Duodenal mucosa (tissue), 2 donors: ENCODE data around the gene EIF4G3.
"Not testable (repeated sequence)": the region's sequence is repeated elsewhere in the genome, so short reads cannot be mapped to it uniquely, and the experiment has no call there.

ENCODE experiments used
- H3K27ac ChIP-seq: one replicate; pipeline ENCODE4 v1.7.0; 2013; ENCODE audit warnings: low read depth, low read length
- H3K27me3 ChIP-seq, 2 donors: one replicate each; pipeline ENCODE4 v1.7.0; 2013; ENCODE audit warnings: low read length in 2 of 2, control low read depth in 1 of 2; ENCODE audit not compliant: insufficient read depth in 2 of 2, control insufficient read depth in 1 of 2
- H3K36me3 ChIP-seq, 2 donors: one replicate each; pipeline ENCODE4 v1.7.0; 2013; ENCODE audit warnings: low read length in 2 of 2, control low read depth in 1 of 2; ENCODE audit not compliant: insufficient read depth in 2 of 2, control insufficient read depth in 1 of 2
- H3K4me1 ChIP-seq, 2 donors: one replicate each; pipeline ENCODE4 v1.7.0; 2013; ENCODE audit warnings: low read length in 2 of 2, control low read depth in 1 of 2; ENCODE audit not compliant: insufficient read depth in 2 of 2, control insufficient read depth in 1 of 2
- H3K4me3 ChIP-seq, 2 donors: one replicate each; pipeline ENCODE4 v1.7.0; 2013; ENCODE audit warnings: low read length in 2 of 2, low read depth in 1 of 2
- H3K9ac ChIP-seq, 2 donors: one replicate each; pipeline ENCODE4 v1.7.0; 2013; ENCODE audit warnings: low read length in 2 of 2, low read depth in 1 of 2
- H3K9me3 ChIP-seq, 2 donors: one replicate each; pipeline ENCODE4 v1.7.0; 2013; ENCODE audit warnings: low read length in 2 of 2, control low read depth in 1 of 2; ENCODE audit not compliant: control insufficient read depth in 1 of 2

Gene EIF4G3

DNA sequence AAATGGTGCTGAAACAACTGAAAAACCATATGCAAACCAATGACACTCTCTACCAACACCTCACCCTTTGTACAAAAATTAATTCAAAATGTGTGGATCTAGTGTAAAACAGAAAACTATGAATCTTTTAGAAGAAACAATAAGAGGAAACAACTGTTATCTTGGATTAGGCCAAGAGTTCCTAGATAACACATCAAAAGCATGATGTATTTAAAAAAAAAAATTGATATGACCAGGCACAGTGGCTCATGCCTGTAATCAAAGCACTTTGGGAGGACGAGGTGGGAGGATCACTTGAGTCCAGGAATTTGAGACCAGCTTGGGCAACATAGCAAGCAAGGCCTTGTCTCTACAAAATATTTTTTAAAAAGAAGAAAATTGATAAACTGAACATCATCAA, 79.0 kb downstream of the EIF4G3 start:
- no peak overlapping the region for H3K9ac ChIP-seq
- no peaks in the 10 kb centered on the region for H3K27me3 ChIP-seq
- no peak overlapping the region for H3K27ac ChIP-seq
- peaks cover 5 to 8% of the 10 kb centered on the region in 2 donors for H3K36me3 ChIP-seq
- no peaks in the 10 kb centered on the region for H3K4me1 ChIP-seq
- H3K9me3 ChIP-seq = no peaks in the 10 kb centered on the region
- no peak overlapping the region for H3K4me3 ChIP-seq

DNA sequence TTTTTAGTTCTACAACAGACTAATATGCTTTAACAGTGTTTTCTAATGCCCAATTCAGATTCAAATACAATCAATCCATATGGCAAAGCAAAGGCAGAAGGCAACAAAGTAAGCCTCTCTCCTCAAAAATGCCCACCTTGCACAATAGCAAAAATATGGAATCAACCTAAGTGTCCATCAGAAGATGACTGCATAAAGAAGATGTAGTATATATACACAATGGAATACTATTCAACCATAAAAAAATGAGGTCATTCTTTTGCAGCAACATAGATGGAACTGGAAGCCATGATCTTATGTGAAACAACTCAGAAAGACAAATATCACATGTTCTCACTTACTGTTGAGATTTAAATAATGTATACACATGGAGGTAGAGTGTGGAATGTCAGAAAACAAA, 80.7 kb downstream of the EIF4G3 start:
- Histone ChIP-seq H3K4me1 (no peaks in the 10 kb centered on the region), H3K27me3 (no peaks in the 10 kb centered on the region), H3K9me3 (no peaks in the 10 kb centered on the region), H3K27ac (no peak overlapping the region), H3K9ac (no peak overlapping the region), H3K36me3 (peaks cover 5 to 8% of the 10 kb centered on the region in 2 donors), H3K4me3 (no peak overlapping the region)

DNA sequence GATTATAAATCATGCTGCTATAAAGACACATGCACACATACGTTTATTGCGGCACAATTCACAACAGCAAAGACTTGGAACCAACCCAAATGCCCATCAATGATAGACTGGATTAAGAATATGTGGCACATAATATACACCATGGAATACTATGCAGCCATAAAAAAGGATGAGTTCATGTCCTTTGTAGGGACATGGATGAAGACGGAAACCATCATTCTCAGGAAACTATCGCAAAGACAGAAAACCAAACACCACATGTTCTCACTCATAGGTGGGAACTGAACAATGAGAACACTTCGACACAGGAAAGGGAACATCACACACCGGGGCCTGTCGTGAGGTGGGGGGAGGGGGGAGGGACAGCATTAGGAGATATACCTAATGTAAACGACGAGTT, 82.4 kb downstream of the EIF4G3 start:
- H3K27me3 ChIP-seq, H3K9ac ChIP-seq, H3K9me3 ChIP-seq, H3K4me3 ChIP-seq, H3K27ac ChIP-seq, H3K4me1 ChIP-seq, H3K36me3 ChIP-seq: not testable (repeated sequence)

DNA sequence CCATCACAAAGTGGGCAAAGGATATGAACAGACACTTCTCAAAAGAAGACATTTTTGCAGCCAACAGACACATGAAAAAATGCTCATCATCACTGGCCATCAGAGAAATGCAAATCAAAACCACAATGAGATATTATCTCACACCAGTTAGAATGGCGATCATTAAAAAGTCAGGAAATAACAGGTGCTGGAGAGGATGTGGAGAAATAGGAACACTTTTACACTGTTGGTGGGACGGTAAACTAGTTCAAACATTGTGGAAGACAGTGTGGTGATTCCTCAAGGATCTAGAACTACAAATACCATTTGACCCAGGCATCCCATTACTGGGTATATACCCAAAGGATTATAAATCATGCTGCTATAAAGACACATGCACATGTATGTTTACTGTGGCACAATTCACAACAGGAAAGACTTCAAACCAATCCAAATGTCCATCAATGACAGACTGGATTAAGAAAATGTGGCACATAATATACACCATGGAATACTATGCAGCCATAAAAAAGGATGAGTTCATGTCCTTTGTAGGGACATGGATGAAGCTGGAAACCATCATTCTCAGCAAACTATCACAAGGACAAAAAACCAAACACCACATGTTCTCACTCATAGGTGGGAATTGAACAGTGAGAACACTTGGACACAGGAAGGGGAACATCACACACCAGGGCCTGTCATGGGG, 83.3 kb downstream of the EIF4G3 start:
- H3K4me1 ChIP-seq, H3K27me3 ChIP-seq, H3K27ac ChIP-seq, H3K4me3 ChIP-seq, H3K9me3 ChIP-seq, H3K36me3 ChIP-seq, H3K9ac ChIP-seq: not testable (repeated sequence)

DNA sequence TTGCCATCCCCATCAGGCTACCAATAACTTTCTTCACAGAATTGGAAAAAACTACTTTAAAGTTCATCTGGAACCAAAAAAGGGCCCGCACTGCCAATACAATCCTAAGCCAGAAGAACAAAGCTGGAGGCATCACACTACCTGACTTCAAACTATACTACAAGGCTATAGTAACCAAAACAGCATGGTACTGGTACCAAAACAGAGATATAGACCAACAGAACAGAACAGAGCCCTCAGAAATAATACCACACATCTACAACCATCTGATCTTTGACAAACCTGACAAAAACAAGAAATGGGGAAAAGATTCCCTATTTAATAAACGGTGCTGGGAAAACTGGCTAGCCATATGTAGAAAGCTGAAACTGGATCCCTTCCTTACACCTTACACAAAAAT, 84.2 kb downstream of the EIF4G3 start:
- H3K36me3 ChIP-seq, H3K4me1 ChIP-seq, H3K9ac ChIP-seq, H3K9me3 ChIP-seq, H3K4me3 ChIP-seq, H3K27me3 ChIP-seq, H3K27ac ChIP-seq: not testable (repeated sequence)

DNA sequence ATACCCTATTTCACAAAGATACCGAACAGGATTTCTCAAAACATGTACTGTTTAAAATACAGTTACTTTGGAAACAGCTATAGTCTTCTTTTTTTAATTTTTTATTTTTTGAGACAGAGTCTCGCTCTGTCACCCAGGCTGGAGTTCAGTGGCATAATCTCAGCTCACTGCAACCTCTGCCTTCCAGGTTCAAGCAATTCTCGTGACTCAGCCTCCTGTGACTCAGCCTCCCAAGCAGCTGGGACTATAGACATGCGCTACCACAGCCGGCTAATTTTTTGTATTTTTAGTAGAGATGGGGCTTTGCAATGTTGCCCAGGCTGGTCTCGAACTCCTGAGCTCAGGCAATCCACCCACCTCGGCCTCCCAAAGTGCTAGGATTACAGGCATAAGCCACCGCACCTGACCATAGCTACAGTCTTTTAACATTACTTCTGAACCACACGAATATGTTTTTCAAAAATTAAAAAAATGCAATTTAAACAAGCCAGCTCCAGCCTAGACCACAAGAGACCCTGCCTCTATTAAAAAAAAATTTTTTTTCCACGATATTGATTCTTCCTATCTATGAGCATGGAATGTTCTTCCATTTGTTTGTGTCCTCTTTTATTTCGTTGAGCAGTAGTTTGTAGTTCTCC, 85.5 kb downstream of the EIF4G3 start:
- not testable (repeated sequence) for H3K9me3 ChIP-seq, H3K36me3 ChIP-seq, H3K27ac ChIP-seq, H3K9ac ChIP-seq, H3K27me3 ChIP-seq, H3K4me3 ChIP-seq, H3K4me1 ChIP-seq

DNA sequence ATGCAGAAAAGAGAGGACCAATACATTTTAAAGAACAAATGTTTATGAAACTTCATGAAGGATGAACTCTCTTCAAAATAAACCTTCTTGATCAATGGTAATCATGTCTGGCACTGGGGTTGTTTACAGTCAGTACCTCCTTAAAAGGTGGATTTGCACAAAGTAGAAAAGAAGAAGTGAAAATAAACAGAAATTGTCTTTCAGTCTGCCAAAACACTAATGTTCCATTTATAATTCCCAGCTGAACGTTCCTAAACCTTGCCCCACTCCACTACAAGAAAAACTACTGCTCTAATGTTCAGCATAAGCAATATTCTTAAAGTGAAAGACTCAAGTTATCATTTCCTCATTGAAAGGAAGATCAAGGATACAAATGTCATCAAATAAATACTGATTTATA, 86.2 kb downstream of the EIF4G3 start:
- Histone ChIP-seq H3K27ac (no peak overlapping the region), H3K36me3 (peaks cover 0 to 10% of the 10 kb centered on the region in 2 donors), H3K9ac (no peak overlapping the region), H3K4me3 (no peak overlapping the region), H3K4me1 (peaks cover 0 to 3% of the 10 kb centered on the region in 2 donors), H3K9me3 (no peaks in the 10 kb centered on the region), H3K27me3 (no peaks in the 10 kb centered on the region)

DNA sequence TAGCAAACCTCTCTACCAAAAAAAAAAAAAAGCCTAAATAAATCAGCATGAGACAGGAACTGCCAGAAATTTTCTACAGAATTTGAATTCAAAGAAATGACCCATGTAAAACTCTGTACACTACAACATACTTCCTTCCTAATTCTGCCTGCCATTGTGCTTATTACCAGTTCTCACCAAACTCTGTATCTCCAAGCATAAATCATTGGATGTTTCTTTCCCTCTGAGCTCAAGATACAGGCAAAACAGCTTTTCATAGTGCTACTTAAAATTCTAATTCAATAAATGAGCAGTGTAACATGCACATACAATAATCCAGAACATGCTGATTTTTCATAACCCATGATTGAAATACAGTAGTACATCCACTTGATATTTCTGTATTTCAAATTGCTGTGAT, 87.0 kb downstream of the EIF4G3 start:
- Histone ChIP-seq H3K9ac (no peak overlapping the region), H3K4me1 (peaks cover 0 to 3% of the 10 kb centered on the region in 2 donors), H3K9me3 (no peaks in the 10 kb centered on the region), H3K27me3 (no peaks in the 10 kb centered on the region), H3K27ac (no peak overlapping the region), H3K4me3 (no peak overlapping the region), H3K36me3 (peaks cover 0 to 15% of the 10 kb centered on the region in 2 donors)

DNA sequence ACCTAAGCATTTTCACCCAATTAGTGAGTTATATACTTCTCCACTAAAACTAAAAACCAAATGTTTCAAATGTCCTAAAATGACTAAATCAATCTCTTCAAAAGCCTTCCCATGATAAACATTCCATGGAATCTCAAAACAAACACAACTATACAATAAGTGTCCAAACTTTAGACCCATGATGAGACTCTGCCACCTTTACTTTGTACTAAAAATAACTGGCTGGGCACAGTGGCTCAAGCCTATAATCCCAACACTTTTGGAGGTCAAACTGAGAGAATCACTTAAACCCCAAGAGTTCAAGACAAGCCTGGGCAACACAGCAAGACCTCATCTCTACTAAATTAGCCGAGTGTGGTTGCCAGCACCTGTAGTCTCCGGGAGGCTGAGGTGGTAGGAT, 87.4 kb downstream of the EIF4G3 start:
- H3K36me3 ChIP-seq = peaks cover 0 to 16% of the 10 kb centered on the region in 2 donors
- no peaks in the 10 kb centered on the region for H3K27me3 ChIP-seq
- H3K4me3 ChIP-seq = no peak overlapping the region
- peaks cover 0 to 3% of the 10 kb centered on the region in 2 donors for H3K4me1 ChIP-seq
- no peak overlapping the region for H3K9ac ChIP-seq
- H3K9me3 ChIP-seq = no peaks in the 10 kb centered on the region
- H3K27ac ChIP-seq = no peak overlapping the region

DNA sequence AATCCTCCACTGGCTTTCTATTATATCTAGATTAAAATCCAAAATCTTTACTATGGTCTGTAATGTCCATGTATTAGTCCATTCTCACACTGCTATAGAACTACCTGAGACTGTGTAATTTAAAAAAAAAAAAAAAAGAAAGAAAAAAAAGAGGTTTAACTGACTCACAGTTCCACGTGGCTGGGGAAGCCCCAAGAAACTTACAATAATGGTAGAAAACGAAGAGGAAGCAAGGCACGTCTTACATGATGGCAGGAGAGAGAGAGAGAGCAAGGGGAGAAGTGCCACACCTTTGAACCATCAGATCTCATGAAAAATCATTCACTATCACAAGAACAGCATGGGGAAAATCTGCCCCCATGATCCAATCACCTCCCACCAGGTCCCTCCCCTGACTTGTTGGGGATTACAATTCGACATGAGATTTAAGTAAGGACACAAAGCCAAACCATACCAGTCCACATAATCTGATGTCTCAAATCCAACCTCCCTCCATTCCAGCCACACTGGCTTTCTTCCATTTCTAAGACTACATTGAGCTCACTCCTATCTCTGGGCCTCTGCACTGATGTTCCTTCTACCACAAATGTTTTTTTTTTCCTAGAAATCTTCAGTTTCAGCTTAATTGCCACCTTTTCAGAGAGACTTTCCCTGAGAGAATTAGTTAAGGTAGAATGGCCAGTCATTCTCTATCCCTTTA, 92.4 kb downstream of the EIF4G3 start:
- Histone ChIP-seq H3K27ac (no peak overlapping the region), H3K36me3 (peaks cover 0 to 22% of the 10 kb centered on the region in 2 donors), H3K4me3 (no peak overlapping the region), H3K27me3 (no peaks in the 10 kb centered on the region), H3K4me1 (no peaks in the 10 kb centered on the region), H3K9me3 (no peaks in the 10 kb centered on the region), H3K9ac (no peak overlapping the region)
